Colonic mucosa (tissue), 4 donors: ENCODE results near the gene CEMIP2. TPM values are rescaled to one million over a fixed set of nuclear protein-coding genes. Genes with fewer than 3 reads are reported as not detected.

Experiments
- DNase-seq: peaks from one replicate; pipeline ENCODE4 v3.0.0-alpha.2; 2020
- H3K27ac ChIP-seq: fragments of 200-600 bp; one replicate; pipeline ENCODE4 v1.8.0; 2021
- H3K27me3 ChIP-seq: fragments of 200-600 bp; one replicate; pipeline ENCODE4 v1.8.0; 2021
- H3K36me3 ChIP-seq: fragments of 200-600 bp; one replicate; pipeline ENCODE4 v1.8.0; 2021
- H3K4me1 ChIP-seq: fragments of 200-600 bp; one replicate; pipeline ENCODE4 v1.8.0; 2021; ENCODE audit warnings: mild to moderate bottlenecking
- H3K4me3 ChIP-seq: fragments of 200-600 bp; one replicate; pipeline ENCODE4 v1.8.0; 2021
- H3K9ac ChIP-seq, 2 donors: one replicate each; pipeline ENCODE4 v1.7.0; 2013; ENCODE audit warnings: control low read depth in 2 of 2, low read depth in 2 of 2, low read length in 2 of 2
- H3K9me3 ChIP-seq: fragments of 200-600 bp; one replicate; pipeline ENCODE4 v1.8.0; 2021
- CTCF ChIP-seq: fragments of 200-600 bp; IDR thresholded peaks from one replicate; pipeline ENCODE4 v1.8.0; 2022; ENCODE audit warnings: antibody characterized with exemption, mild to moderate bottlenecking
- intact Hi-C: fragments of 100-400 bp; cut with DNase I; formaldehyde crosslinking; loops from one replicate; pipeline ENCODE4 v1.14.1; 2022
- total RNA-seq, 2 donors: library from RNA; stranded (reverse); fragmentation: NEBNext Ultra II Directional in 1 of 2; extraction: Animal tissue kit (Norgen Biotek cat#: 25700) in 1 of 2; gene quantifications; one replicate each; pipeline ENCODE4 v1.2.1, GENCODE V29; 2021
- donor health status: healthy.
- donor health status: DM: no; HTN: no; CAD: no.
- donor health status: DM: no; HTN: no; CAD: no.

Gene CEMIP2
- total RNA-seq, 2 donors from 2014 or later = 72.7 to 111 TPM

DNA sequence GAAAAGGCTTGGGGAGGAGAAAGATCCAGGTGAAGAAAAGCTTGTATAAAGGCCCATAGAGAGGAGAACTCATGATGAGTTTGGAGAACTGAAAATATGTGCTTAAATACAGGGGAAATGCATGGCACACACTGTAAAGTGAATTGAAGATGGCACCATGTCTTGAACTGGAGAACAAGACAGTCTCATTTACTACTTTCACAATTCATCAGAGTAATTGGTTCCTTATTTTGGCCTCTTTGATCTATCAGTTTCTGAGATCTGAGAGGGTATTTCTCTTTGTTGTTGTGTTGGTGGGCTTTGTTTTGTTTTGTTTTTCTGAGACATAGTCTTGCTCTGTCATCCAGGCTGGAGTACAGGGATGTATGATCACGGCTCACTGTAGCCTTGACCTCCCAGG lies 98.2 kb downstream of the CEMIP2 start:
- no peaks in the 10 kb centered on the region for H3K4me1 ChIP-seq
- no peak for DNase-seq
- H3K27me3 ChIP-seq = no peaks in the 10 kb centered on the region
- TF ChIP-seq CTCF = no peak
- no peaks in the 10 kb centered on the region for H3K9me3 ChIP-seq
- H3K36me3 ChIP-seq = no peaks in the 10 kb centered on the region
- no peak overlapping the region for H3K27ac ChIP-seq
- H3K4me3 ChIP-seq = no peak overlapping the region
- intact Hi-C loops = no loop called here
- no peak overlapping the region for H3K9ac ChIP-seq

DNA sequence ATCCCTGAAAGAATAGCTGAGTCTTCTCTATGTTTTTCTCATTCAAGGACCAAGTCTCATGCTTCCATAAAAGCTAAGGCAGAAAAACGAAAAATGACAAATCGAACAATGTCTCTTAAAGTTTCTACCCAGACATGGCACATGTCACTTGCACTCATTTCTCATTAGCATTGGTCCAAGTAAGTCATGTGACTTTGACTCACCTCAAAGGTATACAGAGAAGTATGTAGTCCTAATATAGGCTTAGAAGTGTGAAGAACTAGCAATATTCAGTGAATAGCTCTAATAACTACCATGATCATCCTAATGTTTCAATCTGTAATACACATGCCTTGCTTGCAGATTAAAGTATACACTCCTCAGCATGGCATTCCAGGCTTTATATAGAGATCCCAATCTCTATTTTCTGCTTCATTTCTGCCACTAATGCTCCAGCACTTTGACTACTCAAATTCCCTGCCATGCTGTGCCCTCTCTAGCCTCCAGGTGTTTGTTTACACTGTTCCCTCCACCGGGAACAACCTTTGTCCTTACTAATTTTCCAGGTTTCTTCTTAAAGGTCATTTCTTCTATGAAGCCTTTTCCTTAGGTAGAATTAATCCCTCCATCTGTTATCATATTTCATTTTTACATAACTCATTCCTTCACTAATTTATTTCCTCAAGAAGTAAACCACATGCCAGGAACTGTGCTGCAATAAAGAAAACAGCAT lies 98.9 kb downstream of the CEMIP2 start:
- no peaks in the 10 kb centered on the region for H3K4me1 ChIP-seq
- no peaks in the 10 kb centered on the region for H3K9me3 ChIP-seq
- no peak overlapping the region for H3K9ac ChIP-seq
- no peak overlapping the region for H3K27ac ChIP-seq
- H3K4me3 ChIP-seq = no peak overlapping the region
- H3K27me3 ChIP-seq = no peaks in the 10 kb centered on the region
- DNase-seq = no peak
- H3K36me3 ChIP-seq = no peaks in the 10 kb centered on the region
- intact Hi-C loops = no loop called here
- no peak for TF ChIP-seq CTCF

DNA sequence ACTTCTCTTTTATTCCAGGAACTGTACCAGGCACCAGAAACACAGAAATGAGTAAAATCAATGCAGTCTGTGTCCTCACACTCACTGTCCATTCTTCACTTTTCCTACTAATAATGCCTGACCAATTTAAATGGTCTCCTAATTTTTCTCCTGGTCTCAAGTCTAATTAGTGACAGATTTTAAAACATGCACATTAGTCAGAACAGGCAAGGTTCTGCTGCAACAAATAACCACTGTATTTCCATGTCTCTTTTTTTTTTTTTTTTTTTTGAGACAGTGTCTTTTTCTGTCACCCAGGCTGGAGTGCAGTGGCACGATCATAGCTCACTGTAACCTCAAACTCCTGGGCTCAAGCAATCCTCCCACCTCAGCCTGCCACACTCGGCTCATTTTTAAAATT lies 99.6 kb downstream of the CEMIP2 start:
- intact Hi-C loops = no loop called here
- H3K4me1 ChIP-seq = no peaks in the 10 kb centered on the region
- H3K4me3 ChIP-seq = no peak overlapping the region
- TF ChIP-seq CTCF = no peak
- H3K9ac ChIP-seq = no peak overlapping the region
- H3K36me3 ChIP-seq = no peaks in the 10 kb centered on the region
- H3K9me3 ChIP-seq = no peaks in the 10 kb centered on the region
- no peak for DNase-seq
- H3K27ac ChIP-seq = no peak overlapping the region
- H3K27me3 ChIP-seq = no peaks in the 10 kb centered on the region

DNA sequence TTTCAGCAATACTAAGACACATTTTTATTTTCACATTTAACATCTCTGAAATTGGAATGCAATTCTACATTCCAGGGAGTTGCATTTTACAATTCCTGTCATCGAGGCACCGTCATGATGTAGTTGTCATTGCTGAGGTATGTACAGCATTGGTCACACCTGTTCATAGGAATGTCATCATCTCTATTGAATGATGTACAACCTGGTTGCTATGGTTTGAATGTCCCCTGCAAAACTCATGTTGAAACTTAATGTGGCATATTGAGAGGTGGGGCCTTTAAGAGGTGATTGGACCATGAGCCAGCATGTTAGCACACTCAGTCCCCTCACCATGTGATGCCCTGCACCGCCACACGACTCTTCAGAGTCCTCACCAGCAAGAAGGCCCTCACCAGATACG lies 103.1 kb downstream of the CEMIP2 start:
- Histone ChIP-seq H3K27ac (no peak overlapping the region), H3K4me1 (peaks cover 9% of the 10 kb centered on the region), H3K9me3 (no peaks in the 10 kb centered on the region), H3K4me3 (no peak overlapping the region), H3K9ac (no peak overlapping the region), H3K27me3 (no peaks in the 10 kb centered on the region), H3K36me3 (no peaks in the 10 kb centered on the region)
- no peak for DNase-seq
- intact Hi-C loops = no loop called here
- no peak for TF ChIP-seq CTCF

- Histone ChIP-seq H3K27me3 (no peaks in the 10 kb centered on the region), H3K27ac (no peak overlapping the region), H3K9ac (no peak overlapping the region), H3K4me1 (peaks cover 9% of the 10 kb centered on the region), H3K36me3 (no peaks in the 10 kb centered on the region), H3K9me3 (no peaks in the 10 kb centered on the region), H3K4me3 (no peak overlapping the region)
- no peak for DNase-seq
- no peak for TF ChIP-seq CTCF
- intact Hi-C loops = no loop called here
Observed at GRCh38 chr9:71664566-71664965, 103.7 kb downstream of the CEMIP2 start.
